WTC11 (cell line): ENCODE data around the gene TNNI3K. TPM values are rescaled to one million over a fixed set of nuclear protein-coding genes. Genes with fewer than 3 reads are reported as not detected.

ENCODE experiments used
- ATAC-seq: fragments of 200-7000 bp; cut with Tn5 transposase; 2 replicates; pipeline ENCODE4 v1.10.0; 2021; ENCODE audit warnings: mild to moderate bottlenecking, moderate library complexity
- CTCF ChIA-PET: fragments of 300-600 bp; sonication (Branson Sonifier 250); formaldehyde crosslinking; loops from one replicate; lab custom pipeline; 2021; ENCODE audit warnings: antibody characterized with exemption; lab: Charles Lee
- POLR2A ChIA-PET: fragments of 350-600 bp; sonication (Branson Sonifier 250); formaldehyde crosslinking; loops from one replicate; lab custom pipeline; 2021; ENCODE audit warnings: antibody characterized with exemption; lab: Charles Lee
- DNase-seq: peaks from one replicate; pipeline ENCODE4 v3.0.0; 2021; ENCODE audit warnings: low spot score
- H3K27ac Mint-ChIP-seq: 2 replicates; pipeline ENCODE4 v1.8.0; 2021; ENCODE audit warnings: mixed read lengths
- H3K27me3 Mint-ChIP-seq: 2 replicates; pipeline ENCODE4 v1.8.0; 2021; ENCODE audit warnings: low read depth, mild to moderate bottlenecking, moderate library complexity, mixed read lengths
- H3K36me3 Mint-ChIP-seq: 2 replicates; pipeline ENCODE4 v1.8.0; 2021; ENCODE audit warnings: mixed read lengths
- H3K4me1 Mint-ChIP-seq: 2 replicates; pipeline ENCODE4 v1.8.0; 2022; ENCODE audit warnings: mixed read lengths
- H3K4me3 Mint-ChIP-seq: 2 replicates; pipeline ENCODE4 v1.8.0; 2021; ENCODE audit warnings: mild to moderate bottlenecking, moderate library complexity, mixed read lengths
- H3K9me3 Mint-ChIP-seq: 2 replicates; pipeline ENCODE4 v1.8.0; 2021; ENCODE audit warnings: mixed read lengths
- AR ChIP-seq: fragments of 250-450 bp; sonication (Bioruptor Pico); IDR thresholded peaks from 2 replicates; pipeline ENCODE4 v1.9.0; 2021; ENCODE audit warnings: mild to moderate bottlenecking
- CREB1 ChIP-seq: sonication (generic); formaldehyde crosslinking; IDR thresholded peaks from 2 replicates; pipeline ENCODE4 v1.8.0; 2023; ENCODE audit warnings: mild to moderate bottlenecking, missing genetic modification reagents
- ELF4 ChIP-seq: sonication (generic); formaldehyde crosslinking; IDR thresholded peaks from 2 replicates; pipeline ENCODE4 v1.8.1; 2022; ENCODE audit warnings: low read depth, mild to moderate bottlenecking, moderate library complexity, missing genetic modification reagents
- FOXP1 ChIP-seq: sonication (generic); formaldehyde crosslinking; IDR thresholded peaks from 2 replicates; pipeline ENCODE4 v1.8.0; 2022; ENCODE audit warnings: missing genetic modification reagents, mild to moderate bottlenecking, moderate library complexity, borderline replicate concordance
- GABPB1 ChIP-seq: sonication (generic); formaldehyde crosslinking; IDR thresholded peaks from 2 replicates; pipeline ENCODE4 v1.8.1; 2023; ENCODE audit warnings: mild to moderate bottlenecking, missing genetic modification reagents
- JAZF1 ChIP-seq: fragments of 250-450 bp; sonication (Bioruptor Pico); IDR thresholded peaks from 2 replicates; pipeline ENCODE4 v1.9.0; 2021; ENCODE audit warnings: moderate library complexity, mild to moderate bottlenecking, inconsistent platforms
- JUN ChIP-seq: sonication (generic); formaldehyde crosslinking; IDR thresholded peaks from 2 replicates; pipeline ENCODE4 v1.8.0; 2023; ENCODE audit warnings: mild to moderate bottlenecking, missing genetic modification reagents
- NR3C1 ChIP-seq: sonication (generic); formaldehyde crosslinking; conservative IDR thresholded peaks from 2 replicates; pipeline ENCODE4 v1.8.1; 2023; ENCODE audit warnings: low read depth, mild to moderate bottlenecking, missing genetic modification reagents
- PRDM15 ChIP-seq: sonication (generic); formaldehyde crosslinking; IDR thresholded peaks from 2 replicates; pipeline ENCODE4 v1.8.0; 2022; ENCODE audit warnings: missing genetic modification reagents
- RORB ChIP-seq: fragments of 250-450 bp; sonication (Bioruptor Pico); IDR thresholded peaks from 2 replicates; pipeline ENCODE4 v1.9.0; 2021; ENCODE audit warnings: mild to moderate bottlenecking
- SP1 ChIP-seq: sonication (generic); formaldehyde crosslinking; conservative IDR thresholded peaks from 2 replicates; pipeline ENCODE4 v1.8.1; 2022; ENCODE audit warnings: missing genetic modification reagents
- TEAD1 ChIP-seq: sonication (generic); formaldehyde crosslinking; IDR thresholded peaks from 2 replicates; pipeline ENCODE4 v1.8.0; 2022; ENCODE audit warnings: mild to moderate bottlenecking, missing genetic modification reagents
- TEAD4 ChIP-seq: sonication (generic); formaldehyde crosslinking; IDR thresholded peaks from 2 replicates; pipeline ENCODE4 v1.8.0; 2022; ENCODE audit warnings: mild to moderate bottlenecking, missing genetic modification reagents
- TP53 ChIP-seq: sonication (generic); formaldehyde crosslinking; IDR thresholded peaks from 2 replicates; pipeline ENCODE4 v1.8.1; 2023; ENCODE audit warnings: mild to moderate bottlenecking, missing genetic modification reagents
- ZNF138 ChIP-seq: sonication (generic); formaldehyde crosslinking; conservative IDR thresholded peaks from 2 replicates; pipeline ENCODE4 v1.8.1; 2022; ENCODE audit warnings: mild to moderate bottlenecking, moderate library complexity, missing genetic modification reagents
- ZNF232 ChIP-seq: sonication (generic); formaldehyde crosslinking; IDR thresholded peaks from 2 replicates; pipeline ENCODE4 v1.8.0; 2022; ENCODE audit warnings: mild to moderate bottlenecking, missing genetic modification reagents
- ZNF512 ChIP-seq: sonication (generic); formaldehyde crosslinking; IDR thresholded peaks from 2 replicates; pipeline ENCODE4 v1.8.1; 2022; ENCODE audit warnings: missing genetic modification reagents, borderline replicate concordance
- ZSCAN18 ChIP-seq: fragments of 250-450 bp; sonication (Bioruptor Pico); IDR thresholded peaks from 2 replicates; pipeline ENCODE4 v2.1.2; 2022; ENCODE audit warnings: mild to moderate bottlenecking, moderate library complexity
- total RNA-seq: library from RNA; stranded (reverse); gene quantifications from 3 replicates; pipeline ENCODE4 v1.2.3, GENCODE V29; 2021
- TF ChIP-seq, protein P1 (sequence below): fragments of 250-450 bp; sonication (Bioruptor Pico); IDR thresholded peaks from 2 replicates; pipeline ENCODE4 v1.9.0; 2021; ENCODE audit warnings: mild to moderate bottlenecking
- TF ChIP-seq, protein P2 (sequence below): sonication (generic); formaldehyde crosslinking; IDR thresholded peaks from 2 replicates; pipeline ENCODE4 v1.8.0; 2023; ENCODE audit warnings: missing genetic modification reagents
- TF ChIP-seq, protein P3 (sequence below): sonication (generic); formaldehyde crosslinking; IDR thresholded peaks from 2 replicates; pipeline ENCODE4 v1.8.1; 2022; ENCODE audit warnings: mild to moderate bottlenecking, missing genetic modification reagents, moderate library complexity, borderline replicate concordance

Gene TNNI3K
- total RNA-seq, 1 experiment from 2014 or later, result 0.07 TPM

DNA sequence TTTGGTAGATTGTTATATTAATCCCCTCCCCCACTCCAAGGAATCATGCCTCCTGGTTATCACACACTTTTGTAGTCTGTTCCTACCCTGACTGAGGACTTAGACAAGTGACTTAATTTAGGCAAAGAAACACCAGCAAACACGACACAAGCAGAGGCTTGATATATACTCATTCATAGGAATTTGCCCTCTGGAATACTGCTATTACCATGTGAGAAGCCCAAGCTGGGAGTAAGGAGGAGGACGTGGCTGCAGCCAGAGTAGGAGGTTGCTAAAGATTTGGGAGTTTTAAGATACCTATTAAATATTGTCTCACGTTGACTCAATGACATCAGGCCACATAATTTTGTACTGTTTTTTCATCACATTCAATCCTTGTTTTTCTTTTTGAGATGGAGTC lies 177.1 kb downstream of the TNNI3K start:
- no peaks in the 10 kb centered on the region for H3K36me3 Mint-ChIP-seq

DNA sequence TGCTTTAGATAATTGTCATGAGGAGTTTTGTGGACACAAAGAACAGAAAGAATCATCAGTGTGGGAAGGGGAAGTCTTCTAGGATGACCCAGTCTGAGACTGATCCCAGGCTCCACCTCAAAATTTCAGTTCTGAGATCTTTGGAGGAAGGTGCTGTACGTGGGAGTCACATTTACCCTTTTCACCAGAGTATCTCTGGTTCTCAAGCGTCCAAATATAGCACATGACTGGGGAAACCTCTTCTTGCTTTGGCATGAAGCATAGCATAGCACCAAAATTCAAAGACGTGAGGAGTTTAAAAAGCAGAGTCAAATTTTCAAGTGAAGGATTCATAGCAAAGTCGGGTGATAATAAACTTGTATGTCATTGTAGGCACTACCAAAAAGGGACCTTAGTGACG lies 180.7 kb downstream of the TNNI3K start:
- Mint-ChIP-seq H3K27me3 (no peaks in the 10 kb centered on the region), H3K4me1 (peaks cover 8% of the 10 kb centered on the region), H3K36me3 (no peaks in the 10 kb centered on the region), H3K4me3 (no peak overlapping the region), H3K27ac (no peak overlapping the region), H3K9me3 (no peaks in the 10 kb centered on the region)
- DNase-seq (no peak), ATAC-seq (no peak)
- ChIA-PET CTCF (no interaction called here), POLR2A (no interaction called here)
- no peak for TF ChIP-seq JUN (CRISPR knock-in tag)
- TF ChIP-seq, protein P1, sequence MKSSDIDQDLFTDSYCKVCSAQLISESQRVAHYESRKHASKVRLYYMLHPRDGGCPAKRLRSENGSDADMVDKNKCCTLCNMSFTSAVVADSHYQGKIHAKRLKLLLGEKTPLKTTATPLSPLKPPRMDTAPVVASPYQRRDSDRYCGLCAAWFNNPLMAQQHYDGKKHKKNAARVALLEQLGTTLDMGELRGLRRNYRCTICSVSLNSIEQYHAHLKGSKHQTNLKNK (CRISPR knock-in tag), result no peak
- TF ChIP-seq TP53 (CRISPR knock-in tag), result no peak
- no peak for TF ChIP-seq CREB1 (CRISPR knock-in tag)
- TF ChIP-seq, protein P2, sequence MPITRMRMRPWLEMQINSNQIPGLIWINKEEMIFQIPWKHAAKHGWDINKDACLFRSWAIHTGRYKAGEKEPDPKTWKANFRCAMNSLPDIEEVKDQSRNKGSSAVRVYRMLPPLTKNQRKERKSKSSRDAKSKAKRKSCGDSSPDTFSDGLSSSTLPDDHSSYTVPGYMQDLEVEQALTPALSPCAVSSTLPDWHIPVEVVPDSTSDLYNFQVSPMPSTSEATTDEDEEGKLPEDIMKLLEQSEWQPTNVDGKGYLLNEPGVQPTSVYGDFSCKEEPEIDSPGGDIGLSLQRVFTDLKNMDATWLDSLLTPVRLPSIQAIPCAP (CRISPR knock-in tag), result no peak
- no peak for TF ChIP-seq ZSCAN18 (CRISPR knock-in tag)
- no peak for TF ChIP-seq TEAD4 (CRISPR knock-in tag)
- no peak for TF ChIP-seq PRDM15 (CRISPR knock-in tag)
- TF ChIP-seq ZNF232 (CRISPR knock-in tag), result no peak
- TF ChIP-seq ELF4 (CRISPR knock-in tag), result no peak
- TF ChIP-seq NR3C1, result no peak
- TF ChIP-seq RORB (CRISPR knock-in tag), result no peak
- no peak for TF ChIP-seq SP1
- no peak for TF ChIP-seq FOXP1
- no peak for TF ChIP-seq ZNF512 (CRISPR knock-in tag)
- TF ChIP-seq, protein P3, sequence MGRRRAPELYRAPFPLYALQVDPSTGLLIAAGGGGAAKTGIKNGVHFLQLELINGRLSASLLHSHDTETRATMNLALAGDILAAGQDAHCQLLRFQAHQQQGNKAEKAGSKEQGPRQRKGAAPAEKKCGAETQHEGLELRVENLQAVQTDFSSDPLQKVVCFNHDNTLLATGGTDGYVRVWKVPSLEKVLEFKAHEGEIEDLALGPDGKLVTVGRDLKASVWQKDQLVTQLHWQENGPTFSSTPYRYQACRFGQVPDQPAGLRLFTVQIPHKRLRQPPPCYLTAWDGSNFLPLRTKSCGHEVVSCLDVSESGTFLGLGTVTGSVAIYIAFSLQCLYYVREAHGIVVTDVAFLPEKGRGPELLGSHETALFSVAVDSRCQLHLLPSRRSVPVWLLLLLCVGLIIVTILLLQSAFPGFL (CRISPR knock-in tag), result no peak

More for the DNA sequence above, 177.1 kb downstream of the TNNI3K start:
- no peak for DNase-seq
- Mint-ChIP-seq H3K27ac (peak overlapping the region; percentile 4; the same call in 1 of the 2 replicates), H3K27me3 (no peaks in the 10 kb centered on the region), H3K4me3 (no peak overlapping the region), H3K9me3 (no peaks in the 10 kb centered on the region), H3K4me1 (peaks cover 8% of the 10 kb centered on the region)
- CTCF ChIA-PET, result no interaction called here
- peak; percentile 87 for ATAC-seq
- TF ChIP-seq CREB1 (CRISPR knock-in tag) (no peak), AR (no peak), TEAD1 (CRISPR knock-in tag) (no peak), GABPB1 (CRISPR knock-in tag) (no peak), ZNF138 (CRISPR knock-in tag) (no peak), JAZF1 (CRISPR knock-in tag) (no peak)
- POLR2A ChIA-PET, result no interaction called here
